ENCODE results near the gene CBX6. TPM values are rescaled to one million over a fixed set of nuclear protein-coding genes. Genes with fewer than 3 reads are reported as not detected.
A peak's percentile ranks its signal among the peaks of the same experiment; 100 is the strongest.

Gene CBX6
- total RNA-seq, 1 experiment from 2014 or later = 119 TPM

DNA sequence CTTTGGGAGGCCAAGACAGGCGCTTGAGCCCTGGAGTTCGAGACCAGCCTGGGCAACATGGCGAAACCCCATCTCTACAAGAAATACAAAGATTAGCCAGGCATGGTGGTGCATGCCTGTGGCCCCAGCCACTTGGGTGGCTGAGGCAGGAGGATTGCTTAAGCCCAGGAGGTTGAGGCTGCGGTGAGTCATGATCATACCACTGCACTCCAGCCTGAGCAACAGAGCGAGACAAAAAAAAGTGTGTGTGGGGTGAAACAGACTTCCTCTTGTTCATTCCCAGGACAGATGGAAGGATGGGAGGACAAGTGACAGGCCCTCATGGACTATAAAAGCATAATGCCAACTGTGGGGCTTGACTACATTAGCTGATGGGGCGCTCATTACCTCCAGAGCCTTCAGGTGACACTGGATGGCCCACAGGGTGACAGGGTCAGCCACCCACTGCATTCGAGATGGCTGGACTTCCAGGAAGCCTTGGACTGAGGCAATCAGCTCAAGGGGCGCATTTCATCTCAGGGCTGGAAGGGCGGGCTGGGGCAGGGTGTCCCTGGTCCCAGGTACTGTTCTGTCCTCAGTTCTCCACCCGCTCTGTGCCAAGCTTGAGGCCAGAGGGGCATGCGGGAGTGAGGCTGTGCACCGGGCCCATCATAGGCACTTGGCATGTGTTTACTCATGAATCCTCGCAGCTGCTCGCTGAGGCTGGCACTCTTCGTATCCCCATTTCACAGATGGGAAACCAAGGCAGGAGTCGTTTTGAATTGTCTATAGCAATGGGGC is 40.7 kb downstream of the CBX6 start:
- Histone ChIP-seq H3K27me3 (replicated peaks; ENCODE audit: insufficient read depth, low read depth, low read length, poor library complexity) (no peaks in the 10 kb centered on the region), H3K4me1 (ENCODE audit: insufficient read depth, low read length, poor library complexity, severe bottlenecking) (peaks cover 10% of the 10 kb centered on the region), H3K27ac (ENCODE audit: low read depth, low read length, poor library complexity, severe bottlenecking) (no peak overlapping the region), H3K36me3 (ENCODE audit: insufficient read depth, low read length, poor library complexity, severe bottlenecking) (peaks cover 37% of the 10 kb centered on the region), H3K9me3 (ENCODE audit: low read depth, low read length, poor library complexity, severe bottlenecking) (no peaks in the 10 kb centered on the region), H3K4me3 (ENCODE audit: low read depth, low read length, poor library complexity, severe bottlenecking) (no peak overlapping the region)
- BruUV-seq (replicated peaks) = no TSS peak
- POLR2A ChIA-PET (ENCODE audit: low non-redundant PET) = no interaction called here
- intact Hi-C loops (cut with micrococcal nuclease; ENCODE audit: unreplicated experiment) = no loop called here
- DNase-seq (ENCODE audit: low spot score) = peak; percentile 42
- CTCF ChIA-PET = no interaction called here
- TF ChIP-seq EZH2 (IDR thresholded peaks at IDR 0.05; ENCODE audit: borderline replicate concordance, low read depth, low read length, poor library complexity, severe bottlenecking) = no peak
- TF ChIP-seq, protein P1, sequence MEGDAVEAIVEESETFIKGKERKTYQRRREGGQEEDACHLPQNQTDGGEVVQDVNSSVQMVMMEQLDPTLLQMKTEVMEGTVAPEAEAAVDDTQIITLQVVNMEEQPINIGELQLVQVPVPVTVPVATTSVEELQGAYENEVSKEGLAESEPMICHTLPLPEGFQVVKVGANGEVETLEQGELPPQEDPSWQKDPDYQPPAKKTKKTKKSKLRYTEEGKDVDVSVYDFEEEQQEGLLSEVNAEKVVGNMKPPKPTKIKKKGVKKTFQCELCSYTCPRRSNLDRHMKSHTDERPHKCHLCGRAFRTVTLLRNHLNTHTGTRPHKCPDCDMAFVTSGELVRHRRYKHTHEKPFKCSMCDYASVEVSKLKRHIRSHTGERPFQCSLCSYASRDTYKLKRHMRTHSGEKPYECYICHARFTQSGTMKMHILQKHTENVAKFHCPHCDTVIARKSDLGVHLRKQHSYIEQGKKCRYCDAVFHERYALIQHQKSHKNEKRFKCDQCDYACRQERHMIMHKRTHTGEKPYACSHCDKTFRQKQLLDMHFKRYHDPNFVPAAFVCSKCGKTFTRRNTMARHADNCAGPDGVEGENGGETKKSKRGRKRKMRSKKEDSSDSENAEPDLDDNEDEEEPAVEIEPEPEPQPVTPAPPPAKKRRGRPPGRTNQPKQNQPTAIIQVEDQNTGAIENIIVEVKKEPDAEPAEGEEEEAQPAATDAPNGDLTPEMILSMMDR (conservative IDR thresholded peaks at IDR 0.05; ENCODE audit: low read depth, low read length) = no peak

DNA sequence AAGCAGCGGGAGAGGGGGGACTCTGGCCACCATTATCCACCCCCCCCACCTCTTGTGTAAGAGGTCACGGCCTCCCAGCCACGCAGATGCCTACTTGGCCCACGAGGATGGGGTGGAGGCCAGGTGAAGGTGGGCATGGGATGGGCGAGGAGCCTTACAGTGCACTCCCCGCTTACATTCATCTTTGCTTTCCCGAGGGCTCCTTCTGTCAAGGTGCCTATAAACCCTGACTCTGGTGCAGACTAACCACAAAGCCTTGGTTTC is 41.2 kb downstream of the CBX6 start:
- intact Hi-C loops (cut with micrococcal nuclease; ENCODE audit: unreplicated experiment) = no loop called here
- Histone ChIP-seq H3K4me3 (ENCODE audit: low read depth, low read length, poor library complexity, severe bottlenecking) (no peak overlapping the region), H3K36me3 (ENCODE audit: insufficient read depth, low read length, poor library complexity, severe bottlenecking) (peaks cover 40% of the 10 kb centered on the region), H3K9me3 (ENCODE audit: low read depth, low read length, poor library complexity, severe bottlenecking) (no peaks in the 10 kb centered on the region), H3K27me3 (replicated peaks; ENCODE audit: insufficient read depth, low read depth, low read length, poor library complexity) (no peaks in the 10 kb centered on the region), H3K4me1 (ENCODE audit: insufficient read depth, low read length, poor library complexity, severe bottlenecking) (peaks cover 10% of the 10 kb centered on the region), H3K27ac (ENCODE audit: low read depth, low read length, poor library complexity, severe bottlenecking) (no peak overlapping the region)
- no peak for DNase-seq (ENCODE audit: low spot score)
- TF ChIP-seq EZH2 (IDR thresholded peaks at IDR 0.05; ENCODE audit: borderline replicate concordance, low read depth, low read length, poor library complexity, severe bottlenecking) = no peak
- TF ChIP-seq, protein P1 (conservative IDR thresholded peaks at IDR 0.05; ENCODE audit: low read depth, low read length) = no peak
- POLR2A ChIA-PET (ENCODE audit: low non-redundant PET) = no interaction called here
- no TSS peak for BruUV-seq (replicated peaks)
- CTCF ChIA-PET = no interaction called here

DNA sequence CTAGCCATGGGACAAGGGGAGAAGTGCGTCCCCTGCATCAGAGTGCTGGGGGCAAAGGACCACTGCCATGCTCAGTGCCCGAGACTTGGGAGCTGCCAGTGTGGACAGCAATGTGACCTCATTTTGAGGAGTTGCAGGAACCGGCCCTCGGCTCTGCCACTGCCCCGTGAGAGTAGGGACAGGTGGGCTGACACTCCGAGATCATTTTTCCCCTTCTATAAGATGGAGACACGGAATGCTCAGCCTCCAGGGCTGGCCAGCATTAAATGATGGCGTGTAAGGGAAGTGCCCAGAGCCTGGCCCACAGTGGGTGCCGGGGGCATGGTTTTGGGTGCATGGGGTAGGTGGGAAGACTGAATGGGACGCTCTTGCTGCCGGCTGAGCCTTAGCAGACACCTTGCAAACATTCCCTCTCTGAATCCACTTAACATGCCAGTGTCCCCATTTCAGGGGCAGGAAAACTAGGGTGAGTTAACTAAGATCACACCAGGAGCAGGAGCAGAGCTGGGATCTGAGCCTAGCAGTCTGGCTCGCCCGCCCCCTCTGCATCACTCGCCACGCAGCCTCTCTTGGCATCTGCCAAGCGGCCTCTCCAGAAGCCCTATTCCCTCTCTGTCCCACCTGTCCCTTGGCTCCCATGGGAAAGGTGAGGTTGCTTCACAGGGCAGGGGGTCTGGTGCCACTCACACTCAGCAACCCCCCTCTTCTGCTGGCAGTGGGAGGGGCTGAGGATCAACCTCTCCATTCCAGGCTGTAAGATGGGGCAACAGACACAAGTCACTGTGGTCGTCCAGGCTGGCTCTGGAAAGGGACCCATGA is 41.8 kb downstream of the CBX6 start:
- intact Hi-C loops (cut with micrococcal nuclease; ENCODE audit: unreplicated experiment) = no loop called here
- H3K27ac ChIP-seq (ENCODE audit: low read depth, low read length, poor library complexity, severe bottlenecking) = no peak overlapping the region

More for the DNA sequence above, 41.8 kb downstream of the CBX6 start:
- H3K4me1 ChIP-seq (ENCODE audit: insufficient read depth, low read length, poor library complexity, severe bottlenecking) = peaks cover 10% of the 10 kb centered on the region
- TF ChIP-seq, protein P1 (conservative IDR thresholded peaks at IDR 0.05; ENCODE audit: low read depth, low read length) = no peak
- no peak for TF ChIP-seq EZH2 (IDR thresholded peaks at IDR 0.05; ENCODE audit: borderline replicate concordance, low read depth, low read length, poor library complexity, severe bottlenecking)
- DNase-seq (ENCODE audit: low spot score) = no peak
- no peaks in the 10 kb centered on the region for H3K9me3 ChIP-seq (ENCODE audit: low read depth, low read length, poor library complexity, severe bottlenecking)
- BruUV-seq (replicated peaks) = no TSS peak
- ChIA-PET CTCF (interaction anchor here (0.6 kb wide), 1 partner anchor 111 kb away, joined by 14 read pairs; no protein-coding TSS in a partner anchor), POLR2A (ENCODE audit: low non-redundant PET) (no interaction called here)
- no peak overlapping the region for H3K4me3 ChIP-seq (ENCODE audit: low read depth, low read length, poor library complexity, severe bottlenecking)
- no peaks in the 10 kb centered on the region for H3K27me3 ChIP-seq (replicated peaks; ENCODE audit: insufficient read depth, low read depth, low read length, poor library complexity)
- peaks cover 37% of the 10 kb centered on the region for H3K36me3 ChIP-seq (ENCODE audit: insufficient read depth, low read length, poor library complexity, severe bottlenecking)

All from A673 (cell line).